GM23338 (cell line): ENCODE results near the gene SLC30A1. TPM values are rescaled to one million over a fixed set of nuclear protein-coding genes. Genes with fewer than 3 reads are reported as not detected.

Experiments used
- ATAC-seq: fragments of 200-7000 bp; cut with Tn5 transposase; 3 replicates; pipeline ENCODE4 v1.9.1; 2020
- DNase-seq: peaks from one replicate; pipeline ENCODE4 v3.0.0-alpha.2; 2015; ENCODE audit warnings: low spot score
- H2AFZ ChIP-seq: fragments of 200-600 bp; sonication (generic); 2 replicates; pipeline ENCODE4 v1.8.0; 2016; ENCODE audit warnings: antibody characterized with exemption, mild to moderate bottlenecking, moderate library complexity
- H3F3A ChIP-seq: fragments of 200-600 bp; sonication (generic); replicated peaks from 2 replicates; pipeline ENCODE4 v1.8.0; 2017; ENCODE audit warnings: antibody characterized with exemption, mixed run types, low read depth
- H3K27ac ChIP-seq: fragments of 200-600 bp; sonication (generic); 2 replicates; pipeline ENCODE4 v1.6.1; 2016; ENCODE audit warnings: low read depth
- H3K27me3 ChIP-seq: fragments of 200-600 bp; sonication (generic); 2 replicates; pipeline ENCODE4 v1.8.0; 2016; ENCODE audit warnings: mild to moderate bottlenecking, mixed run types, moderate library complexity; ENCODE audit not compliant: insufficient read depth
- H3K36me3 ChIP-seq: fragments of 200-600 bp; sonication (generic); 2 replicates; pipeline ENCODE4 v1.8.0; 2016; ENCODE audit warnings: mild to moderate bottlenecking; ENCODE audit not compliant: insufficient read depth
- H3K4me1 ChIP-seq: fragments of 200-600 bp; sonication (generic); 2 replicates; pipeline ENCODE4 v1.8.0; 2016; ENCODE audit warnings: mild to moderate bottlenecking, moderate library complexity; ENCODE audit not compliant: insufficient read depth
- H3K4me2 ChIP-seq: fragments of 200-600 bp; sonication (generic); 2 replicates; pipeline ENCODE4 v1.7.1; 2017; ENCODE audit warnings: mixed run types
- H3K4me3 ChIP-seq: fragments of 200-600 bp; sonication (generic); 2 replicates; pipeline ENCODE4 v1.6.1; 2016; ENCODE audit warnings: mixed run types
- H3K79me2 ChIP-seq: fragments of 200-600 bp; sonication (generic); replicated peaks from 2 replicates; pipeline ENCODE4 v1.8.0; 2017; ENCODE audit warnings: mild to moderate bottlenecking; ENCODE audit not compliant: insufficient read depth
- H3K9me2 ChIP-seq: fragments of 200-600 bp; sonication (generic); 2 replicates; pipeline ENCODE4 v1.8.0; 2017; ENCODE audit not compliant: insufficient read depth
- H4K20me1 ChIP-seq: fragments of 200-600 bp; sonication (generic); replicated peaks from 2 replicates; pipeline ENCODE4 v1.8.0; 2017; ENCODE audit warnings: mild to moderate bottlenecking; ENCODE audit not compliant: insufficient read depth
- H3K27ac Mint-ChIP-seq: 2 replicates; pipeline ENCODE4 v1.8.0; 2020; ENCODE audit warnings: inconsistent platforms, mild to moderate bottlenecking, moderate library complexity, mixed read lengths
- H3K27me3 Mint-ChIP-seq: 3 replicates; pipeline ENCODE4 v1.8.0; 2022; ENCODE audit warnings: low read depth, mild to moderate bottlenecking, moderate library complexity, mixed read lengths, inconsistent platforms; ENCODE audit not compliant: insufficient read depth, poor library complexity
- H3K36me3 Mint-ChIP-seq: 3 replicates; pipeline ENCODE4 v1.8.0; 2021; ENCODE audit warnings: low read depth, mild to moderate bottlenecking, inconsistent platforms, moderate library complexity, mixed read lengths
- H3K4me1 Mint-ChIP-seq: 3 replicates; pipeline ENCODE4 v1.8.0; 2020; ENCODE audit warnings: mild to moderate bottlenecking, inconsistent platforms, mixed read lengths
- H3K4me3 Mint-ChIP-seq: 3 replicates; pipeline ENCODE4 v1.8.0; 2021; ENCODE audit warnings: moderate library complexity, mild to moderate bottlenecking, inconsistent platforms, mixed read lengths
- H3K9me3 Mint-ChIP-seq: 3 replicates; pipeline ENCODE4 v1.8.0; 2020; ENCODE audit warnings: moderate library complexity, mild to moderate bottlenecking, inconsistent platforms, mixed read lengths
- CREB1 ChIP-seq: fragments of 250-450 bp; sonication (Bioruptor Pico); IDR thresholded peaks from 2 replicates; pipeline ENCODE4 v1.5.0; 2020; ENCODE audit warnings: low read depth, mild to moderate bottlenecking, moderate library complexity
- CTCF ChIP-seq, 2 experiments: fragments of 200-600 bp in 1 of 2; sonication (generic) in 1 of 2; conservative IDR thresholded peaks; 2 replicates each; pipeline versions ENCODE4 v1.5.1 to v1.6.1; 2016 to 2017; ENCODE audit warnings: antibody characterized with exemption in 2 of 2, low read depth in 2 of 2, mild to moderate bottlenecking in 2 of 2, moderate library complexity in 1 of 2
- ETS1 ChIP-seq: IDR thresholded peaks from 2 replicates; pipeline ENCODE4 v1.6.1; 2016; ENCODE audit warnings: antibody characterized with exemption
- EZH2 ChIP-seq: fragments of 200-600 bp; sonication (generic); IDR thresholded peaks from one replicate; pipeline ENCODE4 v1.8.0; 2017; ENCODE audit warnings: antibody characterized with exemption, mild to moderate bottlenecking, low read depth; ENCODE audit not compliant: unreplicated experiment
- JUNB ChIP-seq: IDR thresholded peaks from one replicate; pipeline ENCODE4 v1.6.1; 2016; ENCODE audit warnings: antibody characterized with exemption; ENCODE audit not compliant: unreplicated experiment
- NANOG ChIP-seq: IDR thresholded peaks from 2 replicates; pipeline ENCODE4 v1.6.1; 2016; ENCODE audit warnings: antibody characterized with exemption, borderline replicate concordance
- POLR2AphosphoS5 ChIP-seq: IDR thresholded peaks from 2 replicates; pipeline ENCODE4 v1.6.1; 2016; ENCODE audit warnings: antibody characterized with exemption, low read depth
- REST ChIP-seq: IDR thresholded peaks from one replicate; pipeline ENCODE4 v1.6.1; 2018; ENCODE audit warnings: antibody characterized with exemption; ENCODE audit not compliant: unreplicated experiment
- STAT1 ChIP-seq: IDR thresholded peaks from one replicate; pipeline ENCODE4 v1.6.1; 2016; ENCODE audit warnings: antibody characterized with exemption; ENCODE audit not compliant: unreplicated experiment
- ZNF114 ChIP-seq: fragments of 250-450 bp; sonication (Bioruptor Pico); IDR thresholded peaks from 2 replicates; pipeline ENCODE4 v1.5.0; 2020; ENCODE audit warnings: mild to moderate bottlenecking, moderate library complexity
- ZNF331 ChIP-seq: fragments of 250-450 bp; sonication (Bioruptor Pico); IDR thresholded peaks from 2 replicates; pipeline ENCODE4 v1.5.0; 2020; ENCODE audit warnings: low read depth, mild to moderate bottlenecking, moderate library complexity
- ZNF462 ChIP-seq: fragments of 250-450 bp; sonication (Bioruptor Pico); IDR thresholded peaks from 2 replicates; pipeline ENCODE4 v1.5.0; 2020; ENCODE audit warnings: mild to moderate bottlenecking, moderate library complexity
- polyA plus RNA-seq: library from polyadenylated mRNA; unstranded; fragments of >200 nt; fragmentation: Nextera tagmentation; extraction: Ambion mirVana; gene quantifications from 2 replicates; pipeline ENCODE4 v1.2.1, GENCODE V29; 2016
- total RNA-seq: library from RNA; depleted of rRNA; stranded (reverse); fragments of >200 nt; shearing (Covaris generic); gene quantifications from 2 replicates; pipeline ENCODE4 v1.2.3, GENCODE V29; 2014

SLC30A1 gene
- total and polyA plus RNA-seq, 2 experiments from 2014 or later: 3.3 to 17.7 TPM

- Mint-ChIP-seq H3K27me3 (peaks cover 4% of the 10 kb centered on the region), H3K36me3 (no peaks in the 10 kb centered on the region), H3K4me1 (peaks cover 6% of the 10 kb centered on the region; the same call in 1 of the 3 replicates), H3K27ac (0 out of 2 replicates have a peak overlapping the region, but pooled peaks have one; percentile 28), H3K9me3 (no peaks in the 10 kb centered on the region), H3K4me3 (no peak overlapping the region)
- TF ChIP-seq REST: no peak
- no peak for TF ChIP-seq CTCF (conservative IDR thresholded peaks at IDR 0.05; ENCODE audit: low read depth in 2 of 2)
- no peak for TF ChIP-seq ZNF462 (CRISPR knock-in tag)
- TF ChIP-seq NANOG: no peak
- no peak for TF ChIP-seq EZH2
- no peak for TF ChIP-seq ZNF114 (CRISPR knock-in tag)
- TF ChIP-seq CREB1 (CRISPR knock-in tag): no peak
- no peak for TF ChIP-seq POLR2AphosphoS5
- TF ChIP-seq JUNB: no peak
- TF ChIP-seq ETS1: no peak
- no peak for TF ChIP-seq ZNF331 (CRISPR knock-in tag)
- TF ChIP-seq STAT1: no peak
- Histone ChIP-seq H3K4me3 (no peak overlapping the region), H3K27ac (no peak overlapping the region), H3F3A (no peaks in the 10 kb centered on the region), H3K79me2 (no peaks in the 10 kb centered on the region), H3K9me2 (no peaks in the 10 kb centered on the region), H3K4me2 (no peak overlapping the region), H3K27me3 (no peaks in the 10 kb centered on the region), H2AFZ (no peak overlapping the region), H3K36me3 (no peaks in the 10 kb centered on the region), H3K4me1 (no peaks in the 10 kb centered on the region), H4K20me1 (no peaks in the 10 kb centered on the region)
- no peak for ATAC-seq
- no peak for DNase-seq
Observed at GRCh38 chr1:211613951-211614350, 35.0 kb upstream of the SLC30A1 start.
